Hepatocyte (in vitro differentiated cells): ENCODE data around the gene AHSG. TPM values are rescaled to one million over a fixed set of nuclear protein-coding genes. Genes with fewer than 3 reads are reported as not detected.
A peak's percentile ranks its signal among the peaks of the same experiment; 100 is the strongest.

Experiments used
- DNase-seq: peaks from one replicate; pipeline ENCODE4 v3.0.0-alpha.2; 2016; ENCODE audit warnings: low spot score
- H2AFZ ChIP-seq: fragments of 200-600 bp; sonication (generic); 2 replicates; pipeline ENCODE4 v1.6.0; 2016; ENCODE audit warnings: antibody characterized with exemption, mild to moderate bottlenecking
- H3K27ac ChIP-seq: fragments of 200-600 bp; sonication (generic); 2 replicates; pipeline ENCODE4 v1.5.1; 2016; ENCODE audit warnings: mild to moderate bottlenecking
- H3K27me3 ChIP-seq: fragments of 200-600 bp; sonication (generic); 2 replicates; pipeline ENCODE4 v1.6.1; 2016
- H3K36me3 ChIP-seq: fragments of 200-600 bp; sonication (generic); replicated peaks from 2 replicates; pipeline ENCODE4 v1.5.1; 2016; ENCODE audit warnings: low read depth; ENCODE audit not compliant: insufficient read depth
- H3K4me1 ChIP-seq: fragments of 200-600 bp; sonication (generic); 2 replicates; pipeline ENCODE4 v1.5.1; 2016; ENCODE audit warnings: mild to moderate bottlenecking, moderate library complexity; ENCODE audit not compliant: insufficient read depth
- H3K4me2 ChIP-seq: fragments of 200-600 bp; sonication (generic); 2 replicates; pipeline ENCODE4 v1.6.0; 2016
- H3K4me3 ChIP-seq: fragments of 200-600 bp; sonication (generic); 2 replicates; pipeline ENCODE4 v1.5.1; 2016; ENCODE audit warnings: mild to moderate bottlenecking
- H3K79me2 ChIP-seq: fragments of 200-600 bp; sonication (generic); 2 replicates; pipeline ENCODE4 v1.6.0; 2017; ENCODE audit warnings: mild to moderate bottlenecking
- H3K9me2 ChIP-seq: fragments of 200-600 bp; sonication (generic); replicated peaks from 2 replicates; pipeline ENCODE4 v1.6.0; 2017; ENCODE audit warnings: mild to moderate bottlenecking; ENCODE audit not compliant: insufficient read depth
- H3K9me3 ChIP-seq: fragments of 200-600 bp; sonication (generic); 2 replicates; pipeline ENCODE4 v1.5.1; 2016; ENCODE audit warnings: low read depth, mild to moderate bottlenecking
- H4K20me1 ChIP-seq: fragments of 200-600 bp; sonication (generic); 2 replicates; pipeline ENCODE4 v1.6.0; 2016; ENCODE audit warnings: mild to moderate bottlenecking; ENCODE audit not compliant: insufficient read depth, poor library complexity, severe bottlenecking
- CTCF ChIP-seq: fragments of 200-600 bp; sonication (generic); IDR thresholded peaks from 2 replicates; pipeline ENCODE4 v1.5.1; 2016; ENCODE audit warnings: antibody characterized with exemption, mild to moderate bottlenecking; ENCODE audit not compliant: poor library complexity
- EZH2 ChIP-seq: fragments of 200-600 bp; sonication (generic); IDR thresholded peaks from 2 replicates; pipeline ENCODE4 v1.6.1; 2016; ENCODE audit warnings: antibody characterized with exemption, mild to moderate bottlenecking, borderline replicate concordance
- EZH2phosphoT487 ChIP-seq: fragments of 200-600 bp; sonication (generic); IDR thresholded peaks from one replicate; pipeline ENCODE4 v1.6.1; 2018; ENCODE audit warnings: antibody characterized with exemption, mild to moderate bottlenecking, low read depth, moderate library complexity; ENCODE audit not compliant: unreplicated experiment, severe bottlenecking
- WGBS: methylation state at CpG from one replicate; pipeline ENCODE4 v1.1.6; 2016; ENCODE audit warnings: low lambda C conversion rate; ENCODE audit errors: missing lambda C conversion rate; 5-methylcytosine and 5-hydroxymethylcytosine counted together
- polyA plus RNA-seq: library from polyadenylated mRNA; unstranded; fragments of >200 nt; fragmentation: Nextera tagmentation; extraction: Ambion mirVana; gene quantifications from 2 replicates; pipeline ENCODE4 v1.2.1, GENCODE V29; 2016
- total RNA-seq: library from RNA; depleted of rRNA; stranded (reverse); fragments of >200 nt; gene quantifications from 2 replicates; pipeline ENCODE4 v1.2.3, GENCODE V29; 2014

The AHSG gene
- total and polyA plus RNA-seq, 2 experiments from 2014 or later = 559 to 568 TPM

- no peaks in the 10 kb centered on the region for H3K9me2 ChIP-seq
- H3K4me3 ChIP-seq = no peak overlapping the region
- no peak for DNase-seq
- 83% methylated on average over 7 of the region's 7 CpGs for WGBS
- no peaks in the 10 kb centered on the region for H3K79me2 ChIP-seq
- H3K9me3 ChIP-seq = no peaks in the 10 kb centered on the region
- H4K20me1 ChIP-seq = no peaks in the 10 kb centered on the region
- TF ChIP-seq CTCF = no peak
- no peak for TF ChIP-seq EZH2phosphoT487
- no peak for TF ChIP-seq EZH2
- peak overlapping the region; percentile 85 for H3K27ac ChIP-seq
- peak overlapping the region; percentile 32 for H3K4me2 ChIP-seq
- H2AFZ ChIP-seq = no peak overlapping the region
- H3K27me3 ChIP-seq = no peaks in the 10 kb centered on the region
- H3K4me1 ChIP-seq = peaks cover 20% of the 10 kb centered on the region
- H3K36me3 ChIP-seq = no peaks in the 10 kb centered on the region
Observed at GRCh38 chr3:186590580-186591295, 22.1 kb upstream of the AHSG start.

GRCh38 chr3:186592682-186593081, 20.2 kb upstream of the AHSG start:
- no peak overlapping the region for H2AFZ ChIP-seq
- H3K4me1 ChIP-seq = peaks cover 20% of the 10 kb centered on the region
- H3K36me3 ChIP-seq = no peaks in the 10 kb centered on the region
- H3K4me2 ChIP-seq = no peak overlapping the region
- no peak for DNase-seq
- H3K9me3 ChIP-seq = no peaks in the 10 kb centered on the region
- H3K27me3 ChIP-seq = no peaks in the 10 kb centered on the region
- no peaks in the 10 kb centered on the region for H3K79me2 ChIP-seq
- no peaks in the 10 kb centered on the region for H3K9me2 ChIP-seq
- TF ChIP-seq EZH2phosphoT487 = no peak
- TF ChIP-seq EZH2 = no peak
- TF ChIP-seq CTCF = no peak
- no peaks in the 10 kb centered on the region for H4K20me1 ChIP-seq
- no peak overlapping the region for H3K27ac ChIP-seq
- 90% methylated on average over 4 of the region's 4 CpGs for WGBS
- no peak overlapping the region for H3K4me3 ChIP-seq

GRCh38 chr3:186593862-186594261, 19.0 kb upstream of the AHSG start:
- Histone ChIP-seq H4K20me1 (no peaks in the 10 kb centered on the region), H3K9me3 (no peaks in the 10 kb centered on the region), H3K9me2 (no peaks in the 10 kb centered on the region), H3K79me2 (no peaks in the 10 kb centered on the region), H3K4me3 (no peak overlapping the region), H3K27me3 (no peaks in the 10 kb centered on the region), H3K4me1 (peaks cover 28% of the 10 kb centered on the region), H3K27ac (peak overlapping the region; percentile 81), H3K4me2 (peak overlapping the region; percentile 17), H3K36me3 (no peaks in the 10 kb centered on the region), H2AFZ (no peak overlapping the region)
- TF ChIP-seq EZH2 (no peak), CTCF (no peak), EZH2phosphoT487 (no peak)
- no peak for DNase-seq
- 66% methylated on average over 3 of the region's 3 CpGs for whole genome bisulfite sequencing
